GM19025 (cell line): ENCODE data around the gene ZFP82.

Experiments
- ATAC-seq: cut with Tn5 transposase; IDR thresholded peaks from one replicate; pipeline ENCODE4 v1.9.1; 2021; ENCODE audit warnings: mild to moderate bottlenecking, low read depth, moderate library complexity; ENCODE audit not compliant: unreplicated experiment

Gene ZFP82

DNA sequence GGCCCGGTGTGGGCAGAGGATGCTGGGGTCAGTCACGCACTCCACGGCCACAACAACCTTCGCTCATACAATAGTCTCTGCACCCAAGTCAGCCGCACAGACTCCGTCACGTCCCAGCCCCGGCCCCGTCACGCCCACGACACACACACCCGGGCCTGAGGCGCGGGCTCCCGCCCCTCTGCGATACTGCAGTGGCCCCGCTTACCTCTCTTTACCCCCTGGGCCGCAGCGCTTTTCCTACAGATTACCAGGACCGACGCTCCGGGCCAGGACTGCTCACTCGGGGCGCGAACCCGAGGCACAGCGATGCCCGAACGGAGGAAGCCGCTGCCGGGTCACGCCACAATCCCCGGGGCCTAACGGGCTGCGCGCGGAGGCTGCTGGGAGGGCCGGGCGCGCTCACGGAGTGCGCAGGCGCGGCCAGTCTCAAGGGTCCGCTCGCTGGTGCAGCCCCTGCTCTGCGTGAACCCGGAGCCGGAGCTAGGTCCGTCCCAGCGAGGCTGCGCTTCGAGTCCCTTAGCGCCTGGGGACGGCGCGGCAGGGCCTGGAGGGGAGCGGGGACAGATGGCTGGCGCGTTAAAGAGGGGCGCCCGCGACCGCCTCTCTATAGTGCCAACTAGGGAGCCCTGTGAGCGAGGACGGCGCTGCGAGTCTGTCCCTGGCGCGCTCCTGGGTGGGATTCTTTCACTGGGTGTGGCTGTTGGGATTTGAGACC lies at the start of gene ZFP82:
Gene ZFP82 (minus strand): TSS at position 358 of the 715 bp plus-strand sequence. CDS start 8,855 bp downstream, outside the sequence.
- ATAC-seq, result peak; percentile 88

DNA sequence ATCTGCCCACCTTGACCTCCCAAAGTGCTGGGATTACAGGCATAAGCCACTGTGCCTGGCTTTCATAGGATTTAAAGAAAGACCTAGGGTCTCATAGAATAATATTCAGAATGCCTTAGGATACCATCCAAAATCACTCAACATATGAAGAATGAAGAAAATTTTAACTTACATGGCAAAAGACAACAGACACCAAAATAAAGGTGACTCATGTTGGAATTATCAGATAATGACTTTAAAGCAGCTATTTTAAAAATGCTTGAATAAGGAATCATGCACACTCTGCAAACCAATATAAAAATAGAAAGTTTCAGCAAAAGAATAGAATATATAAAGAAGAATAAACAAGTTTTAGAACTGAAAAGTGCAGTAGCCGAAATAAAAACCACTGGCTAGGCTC lies 41.6 kb upstream of the ZFP82 start:
- ATAC-seq, result no peak

GRCh38 chr19:36456831-36457230 lies 38.4 kb upstream of the ZFP82 start:
- ATAC-seq, result no peak

GRCh38 chr19:36449059-36449670 lies 30.7 kb upstream of the ZFP82 start:
- no peak for ATAC-seq

DNA sequence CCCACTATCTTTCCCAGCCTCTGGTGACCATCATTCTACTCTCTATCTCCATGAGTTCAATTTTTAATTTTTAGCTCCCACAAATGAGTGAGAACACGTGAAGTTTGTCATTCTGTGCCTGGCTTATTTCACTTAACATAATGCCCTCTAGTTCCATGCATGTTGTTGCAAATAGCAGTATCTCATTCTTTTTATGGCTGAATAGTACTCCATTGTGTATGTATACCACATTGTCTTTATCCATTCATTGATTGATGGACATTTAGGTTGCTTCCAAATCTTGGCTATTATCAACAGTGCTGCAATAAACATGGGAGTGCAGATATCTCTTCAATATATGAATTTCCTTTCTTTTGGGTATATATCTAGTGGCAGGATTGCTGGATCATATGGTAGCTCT lies 22.9 kb upstream of the ZFP82 start:
- no peak for ATAC-seq

- no peak for ATAC-seq
Measured at GRCh38 chr19:36436531-36436930, 18.1 kb upstream of the ZFP82 start.

DNA sequence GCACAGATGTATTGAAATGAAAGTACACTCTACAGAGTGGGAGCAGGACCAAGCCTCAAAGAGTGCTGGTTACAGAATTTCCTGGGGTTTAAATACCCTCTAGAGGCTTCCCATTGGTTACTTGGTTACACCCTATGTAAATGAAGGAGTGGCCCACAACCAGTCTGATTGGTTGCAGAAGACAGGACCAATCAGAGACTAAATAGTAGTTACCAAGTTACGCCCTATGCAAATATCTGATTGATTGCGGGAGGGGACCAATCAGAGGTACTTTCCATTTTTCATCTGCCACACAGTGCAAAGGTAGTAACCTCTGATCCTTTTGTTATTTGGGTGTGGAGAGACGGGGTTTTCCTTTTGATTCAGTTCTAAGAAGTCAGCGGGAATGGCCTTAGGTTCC lies 5.5 kb upstream of the ZFP82 start:
- ATAC-seq, result no peak

- no peak for ATAC-seq
Measured at GRCh38 chr19:36421749-36422481, 3.5 kb upstream of the ZFP82 start.

- ATAC-seq, result no peak
Measured at GRCh38 chr19:36420961-36421748, 2.7 kb upstream of the ZFP82 start.

DNA sequence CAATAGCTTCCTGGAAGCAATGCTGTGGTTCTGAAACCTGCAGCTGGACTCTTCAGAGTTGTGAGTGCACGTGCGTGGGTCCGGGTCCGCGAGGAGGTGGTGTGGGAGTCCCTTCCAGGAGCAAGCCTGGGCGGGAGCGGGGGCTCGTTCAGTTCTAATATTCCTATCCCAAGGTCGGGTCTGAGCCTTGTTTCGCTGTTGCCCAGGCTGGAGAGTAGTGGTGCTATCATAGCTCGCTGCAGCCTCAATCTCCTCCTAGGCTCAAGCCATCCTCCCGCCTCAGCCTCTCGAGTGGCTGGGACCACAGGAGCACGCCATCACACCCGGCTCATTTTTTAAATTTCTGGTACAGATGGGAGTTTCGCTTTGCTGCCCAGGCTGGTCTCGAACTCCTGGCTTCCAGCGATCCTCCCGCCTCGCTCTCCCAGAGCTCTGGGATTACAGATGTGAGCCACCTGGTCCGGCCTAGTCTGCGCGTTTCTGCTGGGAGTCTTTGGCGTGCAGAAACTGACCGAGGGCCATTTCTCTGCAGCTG lies 625 bp downstream of the ZFP82 start:
- ATAC-seq, result no peak

DNA sequence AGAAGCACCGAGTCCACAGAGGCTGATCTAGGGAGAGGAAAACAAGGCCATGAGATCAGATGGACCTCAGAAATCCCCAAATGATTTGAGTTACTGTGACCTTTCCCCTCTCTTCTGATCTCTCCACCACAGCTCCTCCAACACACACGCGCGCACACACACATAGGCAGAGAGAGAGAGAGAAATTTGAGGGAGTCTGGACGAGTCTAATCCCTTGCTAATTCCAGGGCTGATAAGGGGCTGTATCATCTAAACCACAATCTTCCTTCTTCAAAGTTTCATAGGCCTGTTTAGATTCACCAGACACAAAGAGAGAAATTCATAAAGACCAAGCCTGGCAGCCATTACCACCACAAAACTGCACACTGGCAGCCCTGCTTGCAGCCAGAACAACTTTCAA lies 8.6 kb downstream of the ZFP82 start:
- ATAC-seq, result no peak

- no peak for ATAC-seq
Measured at GRCh38 chr19:36408101-36408500, 10.3 kb downstream of the ZFP82 start.

GRCh38 chr19:36404498-36404897 lies 13.9 kb downstream of the ZFP82 start:
- no peak for ATAC-seq

DNA sequence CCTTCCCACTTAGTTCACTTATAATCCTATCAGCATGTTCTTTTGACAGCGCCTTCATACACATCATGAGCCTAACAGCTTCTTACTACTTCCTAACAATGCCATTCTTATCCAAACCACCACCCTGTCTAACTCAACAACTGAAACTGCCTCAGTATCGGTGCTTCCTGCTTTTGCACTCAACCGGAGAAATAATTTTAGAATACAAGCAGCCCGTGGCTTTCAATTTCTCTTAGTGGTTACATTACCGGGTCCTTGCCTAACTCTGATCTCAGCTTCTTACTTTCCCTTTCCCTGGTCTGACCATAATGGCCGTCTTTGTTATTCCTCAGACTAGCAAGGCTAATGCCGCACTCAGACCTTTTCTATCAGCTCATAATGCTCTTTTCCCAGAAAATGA lies 17.0 kb downstream of the ZFP82 start:
- ATAC-seq, result no peak

DNA sequence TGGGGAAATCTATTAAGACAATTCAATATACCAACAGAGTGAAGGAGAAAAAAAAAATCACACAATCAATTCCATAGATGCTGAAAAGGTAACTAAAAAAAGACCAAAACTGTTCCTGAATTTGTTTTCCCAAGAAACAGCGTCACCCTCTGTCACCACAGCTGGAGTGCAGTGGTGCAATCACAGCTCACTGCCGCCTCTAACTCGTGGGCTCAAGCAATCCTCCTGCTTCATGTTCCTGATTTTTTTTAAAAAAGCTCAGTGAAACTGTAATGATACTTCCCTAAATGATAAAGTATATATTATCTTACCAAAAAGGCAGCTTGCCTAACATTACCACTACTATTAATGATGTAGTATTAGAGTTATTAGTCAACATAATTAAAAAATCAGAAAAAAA lies 19.9 kb downstream of the ZFP82 start:
- ATAC-seq, result no peak

GRCh38 chr19:36392916-36393673 lies 25.3 kb downstream of the ZFP82 start:
- ATAC-seq, result no peak

GRCh38 chr19:36379510-36379819 lies 39.0 kb downstream of the ZFP82 start:
- no peak for ATAC-seq

DNA sequence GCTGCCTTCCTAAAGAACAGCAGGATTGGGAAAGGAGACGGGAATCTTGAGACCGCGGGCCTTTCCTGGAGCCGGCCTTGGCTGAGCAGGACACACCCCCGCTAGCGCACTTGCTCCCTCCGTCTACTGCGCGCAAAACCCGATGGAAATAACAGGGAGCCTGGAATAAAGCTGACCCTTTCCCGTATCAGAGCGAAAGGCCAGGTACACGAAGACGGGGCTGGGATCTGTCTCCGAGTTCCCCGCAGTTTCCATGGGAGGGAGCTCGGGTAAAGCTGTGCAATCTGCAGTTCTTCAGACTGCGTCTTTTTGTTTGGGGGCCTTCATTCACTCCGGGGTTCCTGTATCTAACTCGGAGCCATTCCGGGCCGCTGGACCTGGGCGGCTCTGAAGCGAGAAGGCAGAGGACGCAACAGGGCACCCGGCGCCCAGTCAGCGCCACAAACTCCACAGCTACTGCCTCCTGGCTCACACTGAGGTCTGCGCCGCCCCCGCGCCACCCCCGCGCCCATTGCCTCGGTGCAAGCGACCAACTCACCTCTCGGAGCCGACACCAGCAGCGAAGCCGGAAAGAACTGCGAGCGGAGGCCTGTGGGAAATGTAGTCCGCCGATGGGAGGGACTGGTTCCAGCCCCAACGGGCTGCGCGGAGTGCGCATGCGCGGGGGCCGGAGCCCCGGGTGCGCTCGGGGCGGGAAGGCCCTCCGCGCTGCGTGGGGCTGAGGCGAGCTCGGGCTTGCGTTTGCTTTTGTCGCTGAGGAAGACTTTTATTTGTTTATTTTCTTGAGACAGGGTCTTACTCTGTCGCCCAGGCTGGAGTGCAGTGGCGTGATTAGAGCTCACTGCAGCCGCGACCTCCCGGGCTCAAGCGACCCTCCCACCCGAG lies 39.6 kb downstream of the ZFP82 start, which contains the start of gene ZFP14:
Gene ZFP14 (minus strand): TSS at position 577 of the 885 bp plus-strand sequence. CDS start 11,309 bp downstream, outside the sequence.
- peak; percentile 98 for ATAC-seq
